IMR-90 (cell line): ENCODE measurements around the gene COQ8A. TPM values are rescaled to one million over a fixed set of nuclear protein-coding genes. Genes with fewer than 3 reads are reported as not detected.

Experiments
- ATAC-seq: fragments of 200-7000 bp; cut with Tn5 transposase; 2 replicates; pipeline ENCODE4 v1.9.1; 2020; ENCODE audit warnings: low read depth, mild to moderate bottlenecking, moderate library complexity
- BruUV-seq: library from RNA; stranded (reverse); fragments of 400-500 nt; replicated peaks from 2 replicates; lab custom pipeline; 2021; lab: Mats Ljungman, UMichigan
- CTCF ChIA-PET: fragments of 300-600 bp; formaldehyde crosslinking; extraction: SDS; loops from one replicate; lab custom pipeline; 2021; ENCODE audit warnings: antibody characterized with exemption; lab: Yijun Ruan, JAX
- POLR2A ChIA-PET: fragments of 300-600 bp; sonication (Branson Sonifier 250); formaldehyde crosslinking; loops from one replicate; lab custom pipeline; 2022; ENCODE audit warnings: antibody characterized with exemption; ENCODE audit not compliant: unreplicated experiment; lab: Charles Lee
- DNase-seq: peaks from one replicate; pipeline ENCODE4 v3.0.0; 2013
- H2AFZ ChIP-seq: replicated peaks from 2 replicates; pipeline ENCODE3; 2013; ENCODE audit warnings: low read length, mild to moderate bottlenecking; ENCODE audit not compliant: poor library complexity
- H2AK5ac ChIP-seq: 2 replicates; pipeline ENCODE4 v1.6.1; 2013; ENCODE audit warnings: low read depth, low read length, inconsistent platforms
- H2AK9ac ChIP-seq: replicated peaks from 2 replicates; pipeline ENCODE3; 2013; ENCODE audit warnings: mild to moderate bottlenecking, low read depth, low read length, moderate library complexity; ENCODE audit not compliant: poor library complexity
- H2BK120ac ChIP-seq: 2 replicates; pipeline ENCODE4 v1.6.1; 2013; ENCODE audit warnings: low read depth, low read length, inconsistent platforms
- H2BK15ac ChIP-seq: 3 replicates; pipeline ENCODE4 v1.6.1; 2013; ENCODE audit warnings: low read depth, low read length, inconsistent platforms
- H2BK20ac ChIP-seq: 2 replicates; pipeline ENCODE4 v1.6.1; 2013; ENCODE audit warnings: low read depth, mild to moderate bottlenecking, inconsistent platforms, low read length, moderate library complexity
- H2BK5ac ChIP-seq: 2 replicates; pipeline ENCODE4 v1.6.1; 2013; ENCODE audit warnings: mild to moderate bottlenecking, low read depth, low read length, inconsistent platforms; ENCODE audit not compliant: poor library complexity, severe bottlenecking
- H3K14ac ChIP-seq: replicated peaks from 2 replicates; pipeline ENCODE4 v1.6.1; 2013; ENCODE audit warnings: low read depth, low read length, inconsistent platforms
- H3K18ac ChIP-seq: 2 replicates; pipeline ENCODE4 v1.6.1; 2013; ENCODE audit warnings: low read depth, low read length, control low read depth
- H3K23ac ChIP-seq: 2 replicates; pipeline ENCODE4 v1.6.1; 2013; ENCODE audit warnings: low read depth, low read length, inconsistent platforms
- H3K27ac ChIP-seq: 2 replicates; pipeline ENCODE4 v1.5.1; 2013; ENCODE audit warnings: mild to moderate bottlenecking, control low read depth, low read length; ENCODE audit not compliant: insufficient read depth
- H3K27me3 ChIP-seq: 2 replicates; pipeline ENCODE4 v1.6.1; 2013; ENCODE audit warnings: low read length; ENCODE audit not compliant: control insufficient read depth, insufficient read depth
- H3K36me3 ChIP-seq: 2 replicates; pipeline ENCODE4 v1.6.1; 2013; ENCODE audit warnings: low read length, mixed read lengths; ENCODE audit not compliant: control insufficient read depth, insufficient read depth
- H3K4ac ChIP-seq: 2 replicates; pipeline ENCODE4 v1.6.1; 2013; ENCODE audit warnings: low read depth, low read length, inconsistent platforms
- H3K4me1 ChIP-seq: 2 replicates; pipeline ENCODE4 v1.6.1; 2013; ENCODE audit warnings: low read length, mixed read lengths; ENCODE audit not compliant: control insufficient read depth, insufficient read depth
- H3K4me2 ChIP-seq: 2 replicates; pipeline ENCODE4 v1.6.1; 2013; ENCODE audit warnings: low read depth, mild to moderate bottlenecking, control low read depth, low read length, moderate library complexity
- H3K4me3 ChIP-seq: 2 replicates; pipeline ENCODE4 v1.5.1; 2013; ENCODE audit warnings: low read depth, mild to moderate bottlenecking, control low read depth, low read length, moderate library complexity; ENCODE audit not compliant: insufficient read depth
- H3K56ac ChIP-seq: 2 replicates; pipeline ENCODE4 v1.6.1; 2013; ENCODE audit warnings: low read length, inconsistent platforms; ENCODE audit not compliant: insufficient read depth; ENCODE audit errors: extremely low read depth
- H3K79me1 ChIP-seq, 2 experiments: 2 replicates each; pipeline ENCODE4 v1.6.1; 2013; ENCODE audit warnings: low read length in 2 of 2, inconsistent platforms in 1 of 2, low read depth in 1 of 2
- H3K9ac ChIP-seq: 2 replicates; pipeline ENCODE4 v1.6.1; 2013; ENCODE audit warnings: low read depth, low read length, control low read depth
- H3K9me1 ChIP-seq: 2 replicates; pipeline ENCODE4 v1.6.1; 2013; ENCODE audit warnings: low read length, inconsistent platforms; ENCODE audit not compliant: insufficient read depth
- H3K9me3 ChIP-seq: 2 replicates; pipeline ENCODE4 v1.6.1; 2013; ENCODE audit warnings: low read length; ENCODE audit not compliant: control insufficient read depth, insufficient read depth
- H4K20me1 ChIP-seq: 2 replicates; pipeline ENCODE4 v1.6.1; 2013; ENCODE audit warnings: low read length, inconsistent platforms; ENCODE audit not compliant: insufficient read depth
- H4K5ac ChIP-seq: 2 replicates; pipeline ENCODE4 v1.6.1; 2013; ENCODE audit warnings: mild to moderate bottlenecking, low read depth, low read length, control low read depth
- H4K8ac ChIP-seq, 2 experiments: 2 replicates each; pipeline ENCODE4 v1.6.1; 2013; ENCODE audit warnings: low read depth in 2 of 2, low read length in 2 of 2, control low read depth in 1 of 2, inconsistent platforms in 1 of 2
- H4K91ac ChIP-seq: 2 replicates; pipeline ENCODE4 v1.6.1; 2013; ENCODE audit warnings: low read depth, low read length, inconsistent platforms; ENCODE audit not compliant: insufficient read depth
- BHLHE40 ChIP-seq: fragments of 150-350 bp; IDR thresholded peaks from 2 replicates; pipeline ENCODE4 v1.6.1; 2016; ENCODE audit warnings: mild to moderate bottlenecking, low read depth, low read length
- CEBPB ChIP-seq: IDR thresholded peaks from 2 replicates; pipeline ENCODE4 v1.6.1; 2012; ENCODE audit warnings: low read depth, low read length, improper control_type of control experiment
- CHD1 ChIP-seq: IDR thresholded peaks from 2 replicates; pipeline ENCODE4 v1.6.1; 2012; ENCODE audit warnings: low read depth, low read length, improper control_type of control experiment
- FOS ChIP-seq: fragments of 150-350 bp; IDR thresholded peaks from 2 replicates; pipeline ENCODE4 v1.6.1; 2016; ENCODE audit warnings: low read depth, low read length
- MAFK ChIP-seq: IDR thresholded peaks from 2 replicates; pipeline ENCODE4 v1.6.1; 2012; ENCODE audit warnings: low read depth, low read length, improper control_type of control experiment
- MAZ ChIP-seq: IDR thresholded peaks from 2 replicates; pipeline ENCODE4 v1.6.1; 2012; ENCODE audit warnings: low read depth, mild to moderate bottlenecking, low read length, improper control_type of control experiment, moderate library complexity, borderline replicate concordance
- MXI1 ChIP-seq: IDR thresholded peaks from 2 replicates; pipeline ENCODE4 v1.6.1; 2012; ENCODE audit warnings: low read depth, mild to moderate bottlenecking, low read length, moderate library complexity, borderline replicate concordance
- NFE2L2 ChIP-seq: fragments of 150-350 bp; IDR thresholded peaks from 2 replicates; pipeline ENCODE4 v1.6.1; 2016; ENCODE audit warnings: low read depth, mild to moderate bottlenecking, low read length
- POLR2A ChIP-seq: IDR thresholded peaks from 2 replicates; pipeline ENCODE4 v1.6.1; 2012; ENCODE audit warnings: mild to moderate bottlenecking, low read depth, low read length
- RAD21 ChIP-seq: IDR thresholded peaks from 2 replicates; pipeline ENCODE4 v1.6.1; 2012; ENCODE audit warnings: low read length, improper control_type of control experiment
- RCOR1 ChIP-seq: IDR thresholded peaks from 2 replicates; pipeline ENCODE4 v1.6.1; 2012; ENCODE audit warnings: mild to moderate bottlenecking, low read length, improper control_type of control experiment; ENCODE audit not compliant: insufficient replicate concordance
- RFX5 ChIP-seq: IDR thresholded peaks from 2 replicates; pipeline ENCODE4 v1.8.0; 2012; ENCODE audit warnings: low read depth, mild to moderate bottlenecking, low read length, moderate library complexity
- SMC3 ChIP-seq: fragments of 150-350 bp; IDR thresholded peaks from 2 replicates; pipeline ENCODE4 v1.6.1; 2016; ENCODE audit warnings: low read depth, mild to moderate bottlenecking, antibody characterized with exemption, low read length, moderate library complexity
- WGBS, 2 experiments: methylation state at CpG; one replicate each; pipeline versions ENCODE4 v1.1.5 to v1.1.7; 2013; ENCODE audit warnings: missing lambda C conversion rate in 2 of 2; ENCODE audit not compliant: insufficient read length in 1 of 2; ENCODE audit errors: extremely low coverage in 2 of 2; 5-methylcytosine and 5-hydroxymethylcytosine counted together
- dilution Hi-C: fragments of 300-500 bp; cut with HindIII; formaldehyde crosslinking; loops from one replicate; pipeline ENCODE4 v1.14.3; 2018; ENCODE audit warnings: low sequenced_read_pairs; ENCODE audit not compliant: unreplicated experiment
- in situ Hi-C: fragments of 300-500 bp; cut with MboI; formaldehyde crosslinking; loops from 3 replicates; pipeline ENCODE4 v1.14.3; 2019; ENCODE audit warnings: low sequenced_read_pairs, inconsistent platforms, mixed read lengths
- intact Hi-C: fragments of 100-400 bp; cut with micrococcal nuclease; formaldehyde crosslinking; loops from 2 replicates; pipeline ENCODE4 v1.10.0; 2022
- polyA plus RNA-seq, 3 experiments: library from polyadenylated mRNA; depleted of rRNA; stranded (reverse); fragments of >200 nt; gene quantifications; 2 replicates each; pipeline ENCODE4 v1.2.3, GENCODE V29; 2012; ENCODE audit warnings: low replicate concordance in 1 of 3
- total RNA-seq: library from RNA; depleted of rRNA; stranded (reverse); fragments of >200 nt; gene quantifications from 2 replicates; pipeline ENCODE4 v1.2.3, GENCODE V29; 2012
- TF ChIP-seq, protein P1 (sequence below): fragments of 150-350 bp; IDR thresholded peaks from 2 replicates; pipeline ENCODE4 v1.6.1; 2016; ENCODE audit warnings: low read depth, mild to moderate bottlenecking, low read length, moderate library complexity, borderline replicate concordance
- TF ChIP-seq, protein P2 (sequence below): fragments of 150-350 bp; IDR thresholded peaks from 2 replicates; pipeline ENCODE4 v1.6.1; 2017; ENCODE audit warnings: mild to moderate bottlenecking, antibody characterized with exemption, low read length, low read depth
- TF ChIP-seq, protein P3 (sequence below): conservative IDR thresholded peaks from 2 replicates; pipeline ENCODE4 v1.5.1; 2012; ENCODE audit warnings: mild to moderate bottlenecking, low read depth, low read length, improper control_type of control experiment

COQ8A gene
- total and polyA plus RNA-seq, 2 of the 4 experiments (the other 2 are of a cell fraction): 3.8 to 6.1 TPM

DNA sequence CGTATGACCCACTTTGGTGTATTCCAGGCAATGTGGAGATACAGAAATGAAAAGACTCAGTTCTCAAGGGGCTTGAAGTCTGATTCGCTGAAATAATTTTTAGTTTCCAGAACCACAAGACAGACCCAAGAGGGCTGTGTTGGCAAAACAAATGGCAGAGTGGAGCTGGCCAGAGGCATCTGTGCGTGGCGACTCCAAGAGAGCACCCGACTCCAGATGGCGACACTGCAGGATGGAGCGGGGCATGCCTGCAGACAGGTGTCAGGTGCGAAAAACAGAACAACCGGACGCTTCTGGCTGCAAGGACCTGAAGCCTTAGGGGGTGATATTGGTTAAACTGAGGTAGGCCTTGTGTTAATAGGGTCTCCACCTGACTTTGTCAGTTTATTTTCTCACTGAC lies 31.7 kb upstream of the COQ8A start:
- no peak for ATAC-seq
- no peak for DNase-seq
- Histone ChIP-seq H4K8ac (no peak overlapping the region), H3K23ac (no peak overlapping the region), H3K9me3 (no peaks in the 10 kb centered on the region), H4K5ac (no peak overlapping the region), H3K56ac (no peak overlapping the region), H3K36me3 (no peaks in the 10 kb centered on the region), H3K27ac (no peak overlapping the region), H3K4me3 (no peak overlapping the region), H3K79me1 (no peaks in the 10 kb centered on the region), H2AFZ (no peak overlapping the region), H3K9ac (no peak overlapping the region), H3K4ac (no peak overlapping the region), H2BK5ac (no peak overlapping the region), H3K18ac (no peak overlapping the region), H3K14ac (no peak overlapping the region), H4K20me1 (no peaks in the 10 kb centered on the region), H2BK15ac (no peak overlapping the region), H2BK120ac (no peak overlapping the region), H3K4me1 (peaks cover 4% of the 10 kb centered on the region; the same call in 1 of the 2 replicates), H3K9me1 (peaks cover 6% of the 10 kb centered on the region; the same call in 1 of the 2 replicates), H3K4me2 (no peak overlapping the region), H2AK5ac (no peak overlapping the region), H4K91ac (no peak overlapping the region), H2AK9ac (no peak overlapping the region), H3K27me3 (no peaks in the 10 kb centered on the region), H2BK20ac (no peak overlapping the region)
- dilution Hi-C loops (no loop called here), intact Hi-C loops (loop anchor here (10.0 kb wide), 1 partner anchor 56 kb away; no protein-coding TSS in a partner anchor), in situ Hi-C loops (no loop called here)
- no peak for TF ChIP-seq CEBPB
- TF ChIP-seq NFE2L2: no peak
- TF ChIP-seq SMC3: no peak
- TF ChIP-seq RCOR1: no peak
- TF ChIP-seq, protein P1, sequence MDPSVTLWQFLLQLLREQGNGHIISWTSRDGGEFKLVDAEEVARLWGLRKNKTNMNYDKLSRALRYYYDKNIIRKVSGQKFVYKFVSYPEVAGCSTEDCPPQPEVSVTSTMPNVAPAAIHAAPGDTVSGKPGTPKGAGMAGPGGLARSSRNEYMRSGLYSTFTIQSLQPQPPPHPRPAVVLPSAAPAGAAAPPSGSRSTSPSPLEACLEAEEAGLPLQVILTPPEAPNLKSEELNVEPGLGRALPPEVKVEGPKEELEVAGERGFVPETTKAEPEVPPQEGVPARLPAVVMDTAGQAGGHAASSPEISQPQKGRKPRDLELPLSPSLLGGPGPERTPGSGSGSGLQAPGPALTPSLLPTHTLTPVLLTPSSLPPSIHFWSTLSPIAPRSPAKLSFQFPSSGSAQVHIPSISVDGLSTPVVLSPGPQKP: no peak
- TF ChIP-seq MAFK: no peak
- TF ChIP-seq, protein P2, sequence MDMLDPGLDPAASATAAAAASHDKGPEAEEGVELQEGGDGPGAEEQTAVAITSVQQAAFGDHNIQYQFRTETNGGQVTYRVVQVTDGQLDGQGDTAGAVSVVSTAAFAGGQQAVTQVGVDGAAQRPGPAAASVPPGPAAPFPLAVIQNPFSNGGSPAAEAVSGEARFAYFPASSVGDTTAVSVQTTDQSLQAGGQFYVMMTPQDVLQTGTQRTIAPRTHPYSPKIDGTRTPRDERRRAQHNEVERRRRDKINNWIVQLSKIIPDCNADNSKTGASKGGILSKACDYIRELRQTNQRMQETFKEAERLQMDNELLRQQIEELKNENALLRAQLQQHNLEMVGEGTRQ: no peak
- TF ChIP-seq MXI1: no peak
- no peak for TF ChIP-seq RAD21
- TF ChIP-seq, protein P3, sequence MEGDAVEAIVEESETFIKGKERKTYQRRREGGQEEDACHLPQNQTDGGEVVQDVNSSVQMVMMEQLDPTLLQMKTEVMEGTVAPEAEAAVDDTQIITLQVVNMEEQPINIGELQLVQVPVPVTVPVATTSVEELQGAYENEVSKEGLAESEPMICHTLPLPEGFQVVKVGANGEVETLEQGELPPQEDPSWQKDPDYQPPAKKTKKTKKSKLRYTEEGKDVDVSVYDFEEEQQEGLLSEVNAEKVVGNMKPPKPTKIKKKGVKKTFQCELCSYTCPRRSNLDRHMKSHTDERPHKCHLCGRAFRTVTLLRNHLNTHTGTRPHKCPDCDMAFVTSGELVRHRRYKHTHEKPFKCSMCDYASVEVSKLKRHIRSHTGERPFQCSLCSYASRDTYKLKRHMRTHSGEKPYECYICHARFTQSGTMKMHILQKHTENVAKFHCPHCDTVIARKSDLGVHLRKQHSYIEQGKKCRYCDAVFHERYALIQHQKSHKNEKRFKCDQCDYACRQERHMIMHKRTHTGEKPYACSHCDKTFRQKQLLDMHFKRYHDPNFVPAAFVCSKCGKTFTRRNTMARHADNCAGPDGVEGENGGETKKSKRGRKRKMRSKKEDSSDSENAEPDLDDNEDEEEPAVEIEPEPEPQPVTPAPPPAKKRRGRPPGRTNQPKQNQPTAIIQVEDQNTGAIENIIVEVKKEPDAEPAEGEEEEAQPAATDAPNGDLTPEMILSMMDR: no peak
- TF ChIP-seq RFX5: no peak
- no peak for TF ChIP-seq POLR2A
- no peak for TF ChIP-seq FOS
- no peak for TF ChIP-seq CHD1
- no peak for TF ChIP-seq BHLHE40
- no peak for TF ChIP-seq MAZ
- no TSS peak for BruUV-seq
- CTCF ChIA-PET: no interaction called here
- 88% methylated on average over 5 of the region's 10 CpGs; no CpG with 5 or more reads in 1 of the 2 experiments for WGBS, 2 experiments
- POLR2A ChIA-PET: no interaction called here
